GM10266 (cell line): ENCODE results near the gene ZBTB33.

ENCODE experiments used
- DNase-seq: peaks from one replicate; pipeline ENCODE4 v3.0.0; 2012; ENCODE audit errors: extremely low spot score
- CTCF ChIP-seq: IDR thresholded peaks from 2 replicates; pipeline ENCODE4 v1.5.1; 2012; ENCODE audit warnings: mild to moderate bottlenecking, low read depth; ENCODE audit not compliant: control insufficient read depth, insufficient read depth; ENCODE audit errors: missing control alignments

The ZBTB33 gene

GRCh38 chrX:120305531-120306141, 55.0 kb downstream of the ZBTB33 start:
- no peak for DNase-seq
- TF ChIP-seq CTCF, result no peak

- DNase-seq, result no peak
- TF ChIP-seq CTCF, result no peak
These were observed 56.0 kb downstream of the ZBTB33 start for GRCh38 chrX:120306630-120307029.
